Measurements from ENCODE around the gene RAPGEF2.

RAPGEF2 gene

DNA sequence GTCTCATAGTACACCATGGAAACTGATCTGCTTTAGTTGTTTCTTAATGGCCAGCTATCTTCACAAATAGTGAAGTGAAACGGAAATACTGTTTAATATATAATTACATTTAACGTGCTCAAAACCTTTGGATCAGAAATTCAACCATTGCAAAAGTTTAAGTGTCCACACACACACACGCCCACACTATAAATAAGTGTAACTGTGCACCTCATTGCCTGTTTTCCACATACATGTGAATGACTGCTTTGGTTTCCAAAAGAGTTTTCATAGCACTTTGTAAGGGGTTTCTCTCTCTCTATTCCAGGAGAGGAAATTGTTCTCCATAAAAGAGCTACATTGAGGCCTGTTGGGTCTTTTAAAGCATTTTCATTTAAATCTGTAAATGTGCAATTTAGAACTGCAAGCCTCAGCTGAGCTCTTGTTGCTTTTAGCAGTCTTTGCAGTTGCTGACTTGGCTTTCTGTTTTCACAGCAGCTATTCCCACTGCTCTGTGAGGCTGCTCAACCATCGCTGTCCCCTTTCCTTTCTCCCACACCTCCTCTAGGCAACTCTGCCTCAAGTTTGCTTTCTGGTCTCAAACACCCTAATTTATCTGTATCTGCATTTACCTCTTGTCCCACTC, 94.5 kb downstream of the RAPGEF2 start:
- no peaks in the 10 kb centered on the region for H4K20me1 ChIP-seq (ENCODE audit: low read depth, low read length)
- no peaks in the 10 kb centered on the region for H3K27me3 ChIP-seq (ENCODE audit: low read length)
- H3K9ac ChIP-seq (ENCODE audit: low read length): no peak overlapping the region
- H3K36me3 ChIP-seq (ENCODE audit: low read length): no peaks in the 10 kb centered on the region
- no peak overlapping the region for H3K4me2 ChIP-seq (ENCODE audit: low read depth, low read length, poor library complexity, severe bottlenecking)
- H3K9me3 ChIP-seq (ENCODE audit: insufficient read depth, low read length): no peaks in the 10 kb centered on the region
- no peak overlapping the region for H3K4me3 ChIP-seq (ENCODE audit: insufficient read depth, low read length, poor library complexity, severe bottlenecking)
- no peaks in the 10 kb centered on the region for H3F3A ChIP-seq (ENCODE audit: insufficient read depth)
- no peak for TF ChIP-seq EZH2phosphoT487 (conservative IDR thresholded peaks at IDR 0.05; ENCODE audit: low read length)
- no peak for TF ChIP-seq CTCF (IDR thresholded peaks at IDR 0.05; ENCODE audit: insufficient read depth, low read length, poor library complexity, severe bottlenecking)
- no peak overlapping the region for H2AFZ ChIP-seq (ENCODE audit: low read depth, low read length, severe bottlenecking)
- no peaks in the 10 kb centered on the region for H3K79me2 ChIP-seq (ENCODE audit: insufficient read depth, low read length)
- H3K27ac ChIP-seq (ENCODE audit: low read depth, low read length): no peak overlapping the region
- no peaks in the 10 kb centered on the region for H3K9me2 ChIP-seq (replicated peaks; ENCODE audit: insufficient read depth, low read length)

- H3K4me3 ChIP-seq (ENCODE audit: insufficient read depth, low read length, poor library complexity, severe bottlenecking): no peak overlapping the region
- H3K9ac ChIP-seq (ENCODE audit: low read length): no peak overlapping the region
- H3K9me2 ChIP-seq (replicated peaks; ENCODE audit: insufficient read depth, low read length): no peaks in the 10 kb centered on the region
- H2AFZ ChIP-seq (ENCODE audit: low read depth, low read length, severe bottlenecking): no peak overlapping the region
- no peaks in the 10 kb centered on the region for H3K27me3 ChIP-seq (ENCODE audit: low read length)
- no peaks in the 10 kb centered on the region for H3F3A ChIP-seq (ENCODE audit: insufficient read depth)
- TF ChIP-seq EZH2phosphoT487 (conservative IDR thresholded peaks at IDR 0.05; ENCODE audit: low read length): no peak
- no peak for TF ChIP-seq CTCF (IDR thresholded peaks at IDR 0.05; ENCODE audit: insufficient read depth, low read length, poor library complexity, severe bottlenecking)
- H3K79me2 ChIP-seq (ENCODE audit: insufficient read depth, low read length): no peaks in the 10 kb centered on the region
- H3K4me2 ChIP-seq (ENCODE audit: low read depth, low read length, poor library complexity, severe bottlenecking): no peak overlapping the region
- no peak overlapping the region for H3K27ac ChIP-seq (ENCODE audit: low read depth, low read length)
- H4K20me1 ChIP-seq (ENCODE audit: low read depth, low read length): no peaks in the 10 kb centered on the region
- no peaks in the 10 kb centered on the region for H3K9me3 ChIP-seq (ENCODE audit: insufficient read depth, low read length)
- no peaks in the 10 kb centered on the region for H3K36me3 ChIP-seq (ENCODE audit: low read length)
Observed at GRCh38 chr4:159197885-159198269, 95.0 kb downstream of the RAPGEF2 start.

DNA sequence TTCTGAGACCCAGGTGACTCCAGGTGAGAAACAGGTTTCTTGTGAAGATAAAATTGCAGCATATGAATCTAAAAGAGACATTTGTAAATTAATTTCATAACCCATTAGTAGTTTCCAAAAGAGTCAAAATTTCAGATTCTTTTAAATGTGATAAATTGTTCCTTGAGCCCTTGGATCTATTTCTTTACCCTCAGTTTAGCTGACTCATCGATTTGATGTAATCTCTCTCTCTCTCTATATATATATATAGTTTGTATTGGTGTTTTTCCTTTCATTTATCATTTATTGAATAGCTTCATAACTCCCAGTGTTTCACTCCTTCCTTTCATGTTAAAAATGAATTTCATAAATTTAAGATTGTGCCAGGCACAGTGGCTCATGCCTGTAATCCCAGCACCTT, 96.9 kb downstream of the RAPGEF2 start:
- Histone ChIP-seq H4K20me1 (ENCODE audit: low read depth, low read length) (no peaks in the 10 kb centered on the region), H3K27ac (ENCODE audit: low read depth, low read length) (no peak overlapping the region), H3K27me3 (ENCODE audit: low read length) (no peaks in the 10 kb centered on the region), H2AFZ (ENCODE audit: low read depth, low read length, severe bottlenecking) (no peak overlapping the region), H3K79me2 (ENCODE audit: insufficient read depth, low read length) (no peaks in the 10 kb centered on the region), H3K9ac (ENCODE audit: low read length) (no peak overlapping the region), H3K4me2 (ENCODE audit: low read depth, low read length, poor library complexity, severe bottlenecking) (no peak overlapping the region), H3K36me3 (ENCODE audit: low read length) (no peaks in the 10 kb centered on the region), H3F3A (ENCODE audit: insufficient read depth) (no peaks in the 10 kb centered on the region), H3K4me3 (ENCODE audit: insufficient read depth, low read length, poor library complexity, severe bottlenecking) (no peak overlapping the region), H3K9me3 (ENCODE audit: insufficient read depth, low read length) (no peaks in the 10 kb centered on the region), H3K9me2 (replicated peaks; ENCODE audit: insufficient read depth, low read length) (no peaks in the 10 kb centered on the region)
- TF ChIP-seq EZH2phosphoT487 (conservative IDR thresholded peaks at IDR 0.05; ENCODE audit: low read length) (no peak), CTCF (IDR thresholded peaks at IDR 0.05; ENCODE audit: insufficient read depth, low read length, poor library complexity, severe bottlenecking) (no peak)
